ENCODE data around the gene MAPK10. TPM values are rescaled to one million over a fixed set of nuclear protein-coding genes. Genes with fewer than 3 reads are reported as not detected.

Gene MAPK10
- total RNA-seq, 1 donor from 2014 or later, result 2.0 TPM

- Mint-ChIP-seq H3K27me3 (ENCODE audit: unreplicated experiment) (no peaks in the 10 kb centered on the region), H3K4me1 (ENCODE audit: unreplicated experiment) (peaks cover 15% of the 10 kb centered on the region), H3K36me3 (ENCODE audit: low read depth, unreplicated experiment) (no peaks in the 10 kb centered on the region), H3K27ac (ENCODE audit: unreplicated experiment) (no peak overlapping the region), H3K9me3 (ENCODE audit: unreplicated experiment) (no peaks in the 10 kb centered on the region), H3K4me3 (ENCODE audit: unreplicated experiment) (no peak overlapping the region)
- DNase-seq (ENCODE audit: low spot score), result no peak
- TF ChIP-seq CTCF (IDR thresholded peaks at IDR 0.05; ENCODE audit: unreplicated experiment), result no peak
These were observed 230.3 kb downstream of the MAPK10 start for GRCh38 chr4:86129546-86129945.

GRCh38 chr4:86122404-86122803 lies 237.4 kb downstream of the MAPK10 start:
- H3K9me3 Mint-ChIP-seq (ENCODE audit: unreplicated experiment), result no peaks in the 10 kb centered on the region
- no peak overlapping the region for H3K27ac Mint-ChIP-seq (ENCODE audit: unreplicated experiment)
- no peak overlapping the region for H3K4me3 Mint-ChIP-seq (ENCODE audit: unreplicated experiment)
- TF ChIP-seq CTCF (IDR thresholded peaks at IDR 0.05; ENCODE audit: unreplicated experiment), result no peak
- no peak for DNase-seq (ENCODE audit: low spot score)
- no peaks in the 10 kb centered on the region for H3K36me3 Mint-ChIP-seq (ENCODE audit: low read depth, unreplicated experiment)
- H3K27me3 Mint-ChIP-seq (ENCODE audit: unreplicated experiment), result no peaks in the 10 kb centered on the region
- H3K4me1 Mint-ChIP-seq (ENCODE audit: unreplicated experiment), result no peaks in the 10 kb centered on the region

- no peaks in the 10 kb centered on the region for H3K36me3 Mint-ChIP-seq (ENCODE audit: low read depth, unreplicated experiment)
- H3K4me3 Mint-ChIP-seq (ENCODE audit: unreplicated experiment), result no peak overlapping the region
- H3K27ac Mint-ChIP-seq (ENCODE audit: unreplicated experiment), result no peak overlapping the region
- no peak for TF ChIP-seq CTCF (IDR thresholded peaks at IDR 0.05; ENCODE audit: unreplicated experiment)
- H3K4me1 Mint-ChIP-seq (ENCODE audit: unreplicated experiment), result no peaks in the 10 kb centered on the region
- H3K27me3 Mint-ChIP-seq (ENCODE audit: unreplicated experiment), result no peaks in the 10 kb centered on the region
- no peak for DNase-seq (ENCODE audit: low spot score)
- H3K9me3 Mint-ChIP-seq (ENCODE audit: unreplicated experiment), result no peaks in the 10 kb centered on the region
These were observed 241.1 kb downstream of the MAPK10 start for GRCh38 chr4:86118711-86119110.

- H3K9me3 Mint-ChIP-seq (ENCODE audit: unreplicated experiment), result no peaks in the 10 kb centered on the region
- H3K4me3 Mint-ChIP-seq (ENCODE audit: unreplicated experiment), result no peak overlapping the region
- no peak overlapping the region for H3K27ac Mint-ChIP-seq (ENCODE audit: unreplicated experiment)
- H3K36me3 Mint-ChIP-seq (ENCODE audit: low read depth, unreplicated experiment), result no peaks in the 10 kb centered on the region
- TF ChIP-seq CTCF (IDR thresholded peaks at IDR 0.05; ENCODE audit: unreplicated experiment), result no peak
- H3K27me3 Mint-ChIP-seq (ENCODE audit: unreplicated experiment), result no peaks in the 10 kb centered on the region
- H3K4me1 Mint-ChIP-seq (ENCODE audit: unreplicated experiment), result no peaks in the 10 kb centered on the region
- DNase-seq (ENCODE audit: low spot score), result no peak
These were observed 242.0 kb downstream of the MAPK10 start for GRCh38 chr4:86117705-86118302.

GRCh38 chr4:86114563-86114962 lies 245.3 kb downstream of the MAPK10 start:
- DNase-seq (ENCODE audit: low spot score), result no peak
- Mint-ChIP-seq H3K4me1 (ENCODE audit: unreplicated experiment) (no peaks in the 10 kb centered on the region), H3K9me3 (ENCODE audit: unreplicated experiment) (peaks cover 4% of the 10 kb centered on the region), H3K27me3 (ENCODE audit: unreplicated experiment) (no peaks in the 10 kb centered on the region), H3K4me3 (ENCODE audit: unreplicated experiment) (no peak overlapping the region), H3K27ac (ENCODE audit: unreplicated experiment) (no peak overlapping the region), H3K36me3 (ENCODE audit: low read depth, unreplicated experiment) (peaks cover 3% of the 10 kb centered on the region)
- no peak for TF ChIP-seq CTCF (IDR thresholded peaks at IDR 0.05; ENCODE audit: unreplicated experiment)
